Activated T-helper 17 cell treated with anti-CD3 and anti-CD28 coated beads, Interleukin-2, amount 50 U/mL, for 72 hours (primary cell): Measurements from ENCODE around the gene TRIM50. TPM values are rescaled to one million over a fixed set of nuclear protein-coding genes. Genes with fewer than 3 reads are reported as not detected.
A peak's percentile ranks its signal among the peaks of the same experiment; 100 is the strongest.
"Not testable (repeated sequence)": the region's sequence is repeated elsewhere in the genome, so short reads cannot be mapped to it uniquely, and the experiment has no call there.

Source experiments
- ATAC-seq: fragments of 150-1000 bp; cut with Tn5 transposase; replicated peaks from 2 replicates; pipeline ENCODE4 v1.10.0; 2021; ENCODE audit warnings: mild to moderate bottlenecking, moderate library complexity
- H3K27ac Mint-ChIP-seq: one replicate; pipeline ENCODE4 v1.8.0; 2022; ENCODE audit warnings: mixed read lengths
- H3K27me3 Mint-ChIP-seq: one replicate; pipeline ENCODE4 v1.8.0; 2022; ENCODE audit warnings: mixed read lengths
- H3K36me3 Mint-ChIP-seq: one replicate; pipeline ENCODE4 v1.8.0; 2022; ENCODE audit warnings: low read depth, mild to moderate bottlenecking, mixed read lengths
- H3K4me1 Mint-ChIP-seq: one replicate; pipeline ENCODE4 v1.8.0; 2022; ENCODE audit warnings: mixed read lengths
- H3K4me3 Mint-ChIP-seq: one replicate; pipeline ENCODE4 v1.8.0; 2022; ENCODE audit warnings: mild to moderate bottlenecking, mixed read lengths
- H3K9me3 Mint-ChIP-seq: one replicate; pipeline ENCODE4 v1.8.0; 2022; ENCODE audit warnings: mixed read lengths
- total RNA-seq, 2 donors: library from RNA; stranded (reverse); gene quantifications; one replicate each; pipeline ENCODE4 v1.2.3, GENCODE V29; 2022

TRIM50 gene
- total RNA-seq, 2 donors from 2014 or later = not detected

DNA sequence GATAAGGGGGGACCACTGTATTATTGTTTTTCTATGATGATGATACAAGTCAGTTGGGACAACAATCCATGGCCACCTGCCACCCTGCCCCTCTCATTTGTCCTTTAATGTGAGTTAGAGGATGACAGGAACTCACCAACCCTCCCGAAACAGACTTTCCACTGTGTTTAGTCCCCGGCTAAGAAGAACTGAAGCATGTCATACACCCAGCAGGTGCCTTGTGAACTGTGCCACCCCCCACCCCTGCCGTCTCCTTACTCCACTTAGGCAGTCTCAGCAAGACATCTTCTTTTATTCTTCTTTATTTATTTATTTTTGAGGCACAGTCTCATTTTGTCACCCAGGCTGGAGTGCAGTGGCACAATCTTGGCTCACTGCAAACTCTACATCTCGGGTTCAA is 60.1 kb downstream of the TRIM50 start:
- not testable (repeated sequence) for H3K36me3 Mint-ChIP-seq, H3K27ac Mint-ChIP-seq, H3K27me3 Mint-ChIP-seq, H3K4me3 Mint-ChIP-seq, H3K4me1 Mint-ChIP-seq, H3K9me3 Mint-ChIP-seq, ATAC-seq

GRCh38 chr7:73266719-73267368 is 61.0 kb downstream of the TRIM50 start:
- H3K4me3 Mint-ChIP-seq, H3K27me3 Mint-ChIP-seq, H3K4me1 Mint-ChIP-seq, H3K36me3 Mint-ChIP-seq, H3K27ac Mint-ChIP-seq, H3K9me3 Mint-ChIP-seq: not testable (repeated sequence)
- ATAC-seq = peak; percentile 94

Other genes with a start within 250 kb of the TRIM50 start
- not detected for gene SPDYE9, start 242.0 kb downstream of the TRIM50 start, total RNA-seq
- 10 to 100 TPM; 32.2 to 48.4 TPM for gene NSUN5, start 19.3 kb downstream of the TRIM50 start, total RNA-seq
- not detected for gene FKBP6, start 79 bp upstream of the TRIM50 start, total RNA-seq
- gene FZD9, start 105.7 kb upstream of the TRIM50 start, total RNA-seq = not detected
- gene BAZ1B, start 194.2 kb upstream of the TRIM50 start, total RNA-seq = 100 to 1,000 TPM in 1 of 2 donors, 10 to 100 TPM in 1; 59.7 to 102 TPM
- 10 to 100 TPM; 52.4 to 76.7 TPM for gene BCL7B, start 229.6 kb upstream of the TRIM50 start, total RNA-seq